CD4-positive, alpha-beta T cell treated with Interleukin-6 at 100 ng/mL for 8 hours (primary cell): ENCODE measurements around the gene ABCE1.

Experiments used
- DNase-seq: peaks from one replicate; pipeline ENCODE4 v3.0.0-alpha.2; 2020; ENCODE audit warnings: mixed read lengths, low spot score

The ABCE1 gene

GRCh38 chr4:145177511-145177905 is 79.4 kb downstream of the ABCE1 start:
- DNase-seq = no peak

- no peak for DNase-seq
These were observed 79.9 kb downstream of the ABCE1 start for GRCh38 chr4:145177906-145178538.

- peak; percentile 15 for DNase-seq
These were observed 80.7 kb downstream of the ABCE1 start for GRCh38 chr4:145178740-145179280.
